ENCODE results near the gene UMODL1. TPM values are rescaled to one million over a fixed set of nuclear protein-coding genes. Genes with fewer than 3 reads are reported as not detected.

The UMODL1 gene
- total RNA-seq, 1 donor from 2014 or later, result not detected

DNA sequence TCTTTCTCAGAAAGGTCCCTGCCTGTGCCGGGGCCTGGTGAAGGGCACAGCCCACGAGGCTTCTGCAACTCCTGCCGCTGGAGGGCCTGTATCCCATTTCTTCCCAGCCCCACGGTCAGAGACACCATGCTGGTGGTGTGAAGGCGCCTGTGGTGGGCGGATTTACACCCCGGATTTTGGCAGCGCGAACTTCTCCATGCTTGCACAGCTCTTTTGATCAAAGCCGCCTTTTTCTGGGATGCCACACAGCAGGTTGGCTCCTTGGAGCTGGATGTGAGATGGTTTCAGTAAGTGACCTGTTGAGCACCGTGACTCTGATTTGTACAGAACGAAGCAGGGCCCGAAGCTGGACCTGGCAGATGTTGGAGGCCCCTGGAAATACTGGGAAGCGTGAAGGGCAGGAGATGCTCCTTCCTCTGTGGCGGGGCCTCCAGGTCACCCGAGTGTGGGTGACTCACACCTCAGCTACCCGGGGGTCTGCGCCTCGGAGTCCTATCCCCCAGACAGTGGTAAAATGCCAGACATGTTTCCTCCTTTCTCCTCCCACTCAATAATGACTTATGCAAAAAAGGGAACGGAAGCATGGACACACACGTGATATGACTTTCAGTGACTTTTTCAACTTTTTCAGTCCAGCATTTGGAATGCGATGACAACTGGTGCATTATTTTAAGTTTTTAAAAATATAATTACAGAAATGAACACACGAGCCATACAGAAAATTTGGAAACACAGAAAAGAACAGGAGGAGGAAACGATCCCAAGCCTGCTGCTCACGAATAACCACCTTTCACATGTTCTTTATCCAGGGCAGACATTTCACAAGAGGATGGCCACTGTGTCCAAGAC lies 9.0 kb downstream of the UMODL1 start:
- Histone ChIP-seq H3K4me2 (no peak overlapping the region), H3K36me3 (no peaks in the 10 kb centered on the region), H3K79me2 (ENCODE audit: low read depth) (no peaks in the 10 kb centered on the region), H3K9ac (no peak overlapping the region), H3K4me1 (peaks cover 13% of the 10 kb centered on the region), H4K20me1 (ENCODE audit: low read depth) (no peaks in the 10 kb centered on the region), H3K27ac (no peak overlapping the region), H3K9me3 (ENCODE audit: low read depth) (no peaks in the 10 kb centered on the region), H3K27me3 (no peaks in the 10 kb centered on the region), H3K4me3 (no peak overlapping the region), H2AFZ (replicated peaks) (no peak overlapping the region), H3F3A (ENCODE audit: low read depth) (no peaks in the 10 kb centered on the region)
- H3K4me3 Mint-ChIP-seq, result no peak overlapping the region
- no peaks in the 10 kb centered on the region for H3K9me3 Mint-ChIP-seq
- TF ChIP-seq CTCF (IDR thresholded peaks at IDR 0.05) (no peak), EZH2 (IDR thresholded peaks at IDR 0.05) (no peak), EZH2phosphoT487 (IDR thresholded peaks at IDR 0.05) (no peak)
- H3K36me3 Mint-ChIP-seq, result no peaks in the 10 kb centered on the region
- DNase-seq (ENCODE audit: low spot score), result no peak
- peaks cover 14% of the 10 kb centered on the region for H3K27me3 Mint-ChIP-seq (ENCODE audit: insufficient read depth, low read depth)
- peaks cover 43% of the 10 kb centered on the region for H3K4me1 Mint-ChIP-seq
- peak overlapping the region; percentile 83 for H3K27ac Mint-ChIP-seq

DNA sequence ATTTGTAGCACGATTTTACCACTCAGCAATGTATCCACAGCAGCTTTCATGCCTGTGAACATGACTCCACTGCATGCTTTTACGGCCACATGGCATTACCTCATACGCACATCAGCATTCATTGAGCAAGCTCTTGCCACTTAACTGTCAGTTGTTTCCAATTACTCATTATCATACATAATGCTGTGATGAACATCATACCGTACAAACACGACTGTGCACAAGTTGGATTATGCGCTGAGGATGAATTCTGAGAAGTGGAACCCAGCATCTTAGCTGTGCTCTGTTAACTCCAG lies 9.6 kb downstream of the UMODL1 start:
- Histone ChIP-seq H3K79me2 (ENCODE audit: low read depth) (no peaks in the 10 kb centered on the region), H3K9ac (no peak overlapping the region), H3K4me1 (peaks cover 13% of the 10 kb centered on the region), H3K4me2 (no peak overlapping the region), H3K4me3 (no peak overlapping the region), H3K9me3 (ENCODE audit: low read depth) (no peaks in the 10 kb centered on the region), H3K27ac (no peak overlapping the region), H3K36me3 (no peaks in the 10 kb centered on the region), H4K20me1 (ENCODE audit: low read depth) (no peaks in the 10 kb centered on the region), H2AFZ (replicated peaks) (no peak overlapping the region), H3K27me3 (no peaks in the 10 kb centered on the region), H3F3A (ENCODE audit: low read depth) (no peaks in the 10 kb centered on the region)
- TF ChIP-seq EZH2 (IDR thresholded peaks at IDR 0.05) (no peak), CTCF (IDR thresholded peaks at IDR 0.05) (no peak), EZH2phosphoT487 (IDR thresholded peaks at IDR 0.05) (no peak)
- no peak overlapping the region for H3K4me3 Mint-ChIP-seq
- no peaks in the 10 kb centered on the region for H3K9me3 Mint-ChIP-seq
- no peak for DNase-seq (ENCODE audit: low spot score)
- H3K36me3 Mint-ChIP-seq, result no peaks in the 10 kb centered on the region
- peaks cover 11% of the 10 kb centered on the region for H3K27me3 Mint-ChIP-seq (ENCODE audit: insufficient read depth, low read depth)
- peaks cover 40% of the 10 kb centered on the region for H3K4me1 Mint-ChIP-seq
- no peak overlapping the region for H3K27ac Mint-ChIP-seq

DNA sequence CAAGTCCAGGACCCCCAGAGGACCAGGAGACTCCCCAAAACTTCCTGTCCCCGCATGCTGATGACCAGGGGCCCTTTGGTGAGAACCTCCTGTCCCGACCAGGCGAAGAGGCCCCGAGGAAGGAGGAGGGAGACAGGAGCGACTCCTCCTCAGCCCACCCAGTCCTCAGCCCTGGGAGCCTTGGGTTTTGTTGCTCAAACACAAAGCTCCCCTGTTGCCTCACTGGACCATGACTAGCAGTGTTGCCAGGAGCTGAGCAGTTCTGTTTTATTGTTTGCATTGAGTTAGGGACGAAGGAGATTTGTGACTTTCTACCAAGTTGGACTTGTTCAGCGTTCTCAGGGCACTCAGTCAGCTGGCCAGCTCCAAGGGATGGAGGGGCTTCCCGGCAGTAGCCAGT lies 10.0 kb downstream of the UMODL1 start:
- H3F3A ChIP-seq (ENCODE audit: low read depth), result no peaks in the 10 kb centered on the region
- no peak overlapping the region for H3K4me2 ChIP-seq
- H3K4me1 ChIP-seq, result peaks cover 13% of the 10 kb centered on the region
- H3K36me3 ChIP-seq, result no peaks in the 10 kb centered on the region
- H3K27me3 Mint-ChIP-seq (ENCODE audit: insufficient read depth, low read depth), result peaks cover 11% of the 10 kb centered on the region
- H3K27ac Mint-ChIP-seq, result peak overlapping the region; percentile 2
- H3K4me3 ChIP-seq, result no peak overlapping the region
- H3K4me3 Mint-ChIP-seq, result peak overlapping the region; percentile 2
- no peak for TF ChIP-seq EZH2 (IDR thresholded peaks at IDR 0.05)
- TF ChIP-seq EZH2phosphoT487 (IDR thresholded peaks at IDR 0.05), result no peak
- TF ChIP-seq CTCF (IDR thresholded peaks at IDR 0.05), result no peak
- H3K36me3 Mint-ChIP-seq, result no peaks in the 10 kb centered on the region
- peak; percentile 46 for DNase-seq (ENCODE audit: low spot score)
- no peaks in the 10 kb centered on the region for H3K9me3 Mint-ChIP-seq
- H3K9ac ChIP-seq, result no peak overlapping the region
- H3K9me3 ChIP-seq (ENCODE audit: low read depth), result no peaks in the 10 kb centered on the region
- peaks cover 40% of the 10 kb centered on the region for H3K4me1 Mint-ChIP-seq
- H3K27me3 ChIP-seq, result no peaks in the 10 kb centered on the region
- no peak overlapping the region for H2AFZ ChIP-seq (replicated peaks)
- no peak overlapping the region for H3K27ac ChIP-seq
- H3K79me2 ChIP-seq (ENCODE audit: low read depth), result no peaks in the 10 kb centered on the region
- H4K20me1 ChIP-seq (ENCODE audit: low read depth), result no peaks in the 10 kb centered on the region
